ENCODE data around the gene NOL11.

- TF ChIP-seq, protein P1, sequence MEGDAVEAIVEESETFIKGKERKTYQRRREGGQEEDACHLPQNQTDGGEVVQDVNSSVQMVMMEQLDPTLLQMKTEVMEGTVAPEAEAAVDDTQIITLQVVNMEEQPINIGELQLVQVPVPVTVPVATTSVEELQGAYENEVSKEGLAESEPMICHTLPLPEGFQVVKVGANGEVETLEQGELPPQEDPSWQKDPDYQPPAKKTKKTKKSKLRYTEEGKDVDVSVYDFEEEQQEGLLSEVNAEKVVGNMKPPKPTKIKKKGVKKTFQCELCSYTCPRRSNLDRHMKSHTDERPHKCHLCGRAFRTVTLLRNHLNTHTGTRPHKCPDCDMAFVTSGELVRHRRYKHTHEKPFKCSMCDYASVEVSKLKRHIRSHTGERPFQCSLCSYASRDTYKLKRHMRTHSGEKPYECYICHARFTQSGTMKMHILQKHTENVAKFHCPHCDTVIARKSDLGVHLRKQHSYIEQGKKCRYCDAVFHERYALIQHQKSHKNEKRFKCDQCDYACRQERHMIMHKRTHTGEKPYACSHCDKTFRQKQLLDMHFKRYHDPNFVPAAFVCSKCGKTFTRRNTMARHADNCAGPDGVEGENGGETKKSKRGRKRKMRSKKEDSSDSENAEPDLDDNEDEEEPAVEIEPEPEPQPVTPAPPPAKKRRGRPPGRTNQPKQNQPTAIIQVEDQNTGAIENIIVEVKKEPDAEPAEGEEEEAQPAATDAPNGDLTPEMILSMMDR (conservative IDR thresholded peaks at IDR 0.05): no peak
- no peak for TF ChIP-seq ZFX (IDR thresholded peaks at IDR 0.05)
Measured at GRCh38 chr17:67733449-67733848, 15.7 kb downstream of the NOL11 start.
